GM19452 (cell line): ENCODE results near the gene UNC5CL.

Source experiments
- ATAC-seq: cut with Tn5 transposase; IDR thresholded peaks from one replicate; pipeline ENCODE4 v1.9.1; 2021; ENCODE audit not compliant: unreplicated experiment

Gene UNC5CL

GRCh38 chr6:40977695-40978094 lies 61.3 kb downstream of the UNC5CL start:
- ATAC-seq = no peak

- no peak for ATAC-seq
Observed at GRCh38 chr6:40977085-40977484, 61.9 kb downstream of the UNC5CL start.
